ENCODE data around the gene CACNA2D4. TPM values are rescaled to one million over a fixed set of nuclear protein-coding genes. Genes with fewer than 3 reads are reported as not detected.

CACNA2D4 gene
- total RNA-seq, 1 donor from 2014 or later: 0.30 TPM

GRCh38 chr12:1929241-1929984, 11.0 kb upstream of the CACNA2D4 start:
- H3K9me3 Mint-ChIP-seq (ENCODE audit: low read depth): no peaks in the 10 kb centered on the region
- no peak overlapping the region for H3K4me3 Mint-ChIP-seq (ENCODE audit: unreplicated experiment)
- TF ChIP-seq CTCF (IDR thresholded peaks at IDR 0.05): no peak
- H3K4me1 Mint-ChIP-seq (ENCODE audit: low read depth): peaks cover 57% of the 10 kb centered on the region
- peaks cover 12% of the 10 kb centered on the region for H3K27me3 Mint-ChIP-seq (ENCODE audit: low read depth)
- H3K36me3 Mint-ChIP-seq (ENCODE audit: low read depth): no peaks in the 10 kb centered on the region
- DNase-seq (ENCODE audit: low spot score): no peak
- H3K27ac Mint-ChIP-seq (ENCODE audit: unreplicated experiment): no peak overlapping the region

GRCh38 chr12:1928439-1929121, 10.1 kb upstream of the CACNA2D4 start:
- H3K4me3 Mint-ChIP-seq (ENCODE audit: unreplicated experiment): no peak overlapping the region
- no peaks in the 10 kb centered on the region for H3K36me3 Mint-ChIP-seq (ENCODE audit: low read depth)
- H3K27ac Mint-ChIP-seq (ENCODE audit: unreplicated experiment): no peak overlapping the region
- H3K4me1 Mint-ChIP-seq (ENCODE audit: low read depth): peaks cover 51% of the 10 kb centered on the region
- TF ChIP-seq CTCF (IDR thresholded peaks at IDR 0.05): no peak
- DNase-seq (ENCODE audit: low spot score): no peak
- no peaks in the 10 kb centered on the region for H3K9me3 Mint-ChIP-seq (ENCODE audit: low read depth)
- H3K27me3 Mint-ChIP-seq (ENCODE audit: low read depth): peaks cover 15% of the 10 kb centered on the region

GRCh38 chr12:1927751-1928351, 9.4 kb upstream of the CACNA2D4 start:
- no peak for DNase-seq (ENCODE audit: low spot score)
- Mint-ChIP-seq H3K4me1 (ENCODE audit: low read depth) (peaks cover 44% of the 10 kb centered on the region), H3K27ac (ENCODE audit: unreplicated experiment) (no peak overlapping the region), H3K36me3 (ENCODE audit: low read depth) (peaks cover 1% of the 10 kb centered on the region), H3K4me3 (ENCODE audit: unreplicated experiment) (no peak overlapping the region), H3K27me3 (ENCODE audit: low read depth) (peaks cover 20% of the 10 kb centered on the region), H3K9me3 (ENCODE audit: low read depth) (no peaks in the 10 kb centered on the region)
- no peak for TF ChIP-seq CTCF (IDR thresholded peaks at IDR 0.05)

- Mint-ChIP-seq H3K27me3 (ENCODE audit: low read depth) (peaks cover 22% of the 10 kb centered on the region), H3K4me1 (ENCODE audit: low read depth) (peaks cover 37% of the 10 kb centered on the region), H3K36me3 (ENCODE audit: low read depth) (peaks cover 1% of the 10 kb centered on the region), H3K27ac (ENCODE audit: unreplicated experiment) (no peak overlapping the region), H3K4me3 (ENCODE audit: unreplicated experiment) (no peak overlapping the region), H3K9me3 (ENCODE audit: low read depth) (no peaks in the 10 kb centered on the region)
- TF ChIP-seq CTCF (IDR thresholded peaks at IDR 0.05): no peak
- no peak for DNase-seq (ENCODE audit: low spot score)
These were observed 8.7 kb upstream of the CACNA2D4 start for GRCh38 chr12:1927051-1927680.

GRCh38 chr12:1926251-1926657, 7.8 kb upstream of the CACNA2D4 start:
- no peak for TF ChIP-seq CTCF (IDR thresholded peaks at IDR 0.05)
- Mint-ChIP-seq H3K4me3 (ENCODE audit: unreplicated experiment) (no peak overlapping the region), H3K27ac (ENCODE audit: unreplicated experiment) (peak overlapping the region; percentile 54), H3K27me3 (ENCODE audit: low read depth) (peaks cover 24% of the 10 kb centered on the region), H3K4me1 (ENCODE audit: low read depth) (peaks cover 31% of the 10 kb centered on the region), H3K36me3 (ENCODE audit: low read depth) (peaks cover 1% of the 10 kb centered on the region), H3K9me3 (ENCODE audit: low read depth) (no peaks in the 10 kb centered on the region)
- no peak for DNase-seq (ENCODE audit: low spot score)
